ENCODE data around the gene RELN.

GRCh38 chr7:104008107-104008506 lies 18.6 kb upstream of the RELN start:
- TF ChIP-seq CTCF (IDR thresholded peaks at IDR 0.05) (no peak), EZH2 (IDR thresholded peaks at IDR 0.05; ENCODE audit: borderline replicate concordance, insufficient read depth, low read depth, low read length, poor library complexity, severe bottlenecking) (no peak)

Data from B cell (primary cell).